Stomach (tissue), 9 donors: ENCODE data around the gene DNAH17. TPM values are rescaled to one million over a fixed set of nuclear protein-coding genes. Genes with fewer than 3 reads are reported as not detected.
A peak's percentile ranks its signal among the peaks of the same experiment; 100 is the strongest.

ENCODE experiments used
- DNase-seq, 2 donors: peaks; one replicate each; pipeline versions ENCODE4 v3.0.0 to v3.0.0-alpha.2; 2013 to 2019
- H3K27ac ChIP-seq, 5 donors: fragments of 200-600 bp in 4 of 5; sonication (generic) in 4 of 5; one replicate each; pipeline ENCODE4 v1.5.1; 2013 to 2019; ENCODE audit warnings: mild to moderate bottlenecking in 1 of 5, moderate library complexity in 1 of 5
- H3K27me3 ChIP-seq, 3 donors: fragments of 200-600 bp; sonication (generic); one replicate each; pipeline ENCODE4 v1.5.1; 2017 to 2019; ENCODE audit warnings: mixed run types in 1 of 3
- H3K36me3 ChIP-seq, 4 donors: fragments of 200-600 bp; sonication (generic); 1 replicate in 3 of 4; 2 replicates in 1 of 4; pipeline ENCODE4 v1.5.1; 2016 to 2019
- H3K4me1 ChIP-seq, 4 donors: fragments of 200-600 bp; sonication (generic); one replicate each; pipeline ENCODE4 v1.5.1; 2016 to 2019
- H3K4me3 ChIP-seq, 4 donors: fragments of 200-600 bp; sonication (generic) in 3 of 4; one replicate each; pipeline ENCODE4 v1.5.1; 2016 to 2019; ENCODE audit warnings: mild to moderate bottlenecking in 1 of 4
- H3K9me3 ChIP-seq, 4 donors: fragments of 200-600 bp; sonication (generic); one replicate each; pipeline ENCODE4 v1.5.1; 2016 to 2019
- CTCF ChIP-seq, 7 experiments: fragments of 450-650 bp in 4 of 7; fragments of 200-600 bp in 3 of 7; sonication (generic) in 3 of 7; IDR thresholded peaks; one replicate each; pipeline ENCODE4 v1.5.1; 2016 to 2019; ENCODE audit warnings: antibody characterized with exemption in 7 of 7, control low read depth in 2 of 7, mild to moderate bottlenecking in 1 of 7
- EP300 ChIP-seq: sonication (generic); formaldehyde crosslinking; IDR thresholded peaks from one replicate; pipeline ENCODE4 v1.6.1; 2017; ENCODE audit warnings: antibody characterized with exemption
- POLR2A ChIP-seq, 4 donors: fragments of 450-650 bp; IDR thresholded peaks; one replicate each; pipeline ENCODE4 v1.6.1; 2016; ENCODE audit warnings: antibody characterized with exemption in 4 of 4, control low read depth in 2 of 4, mild to moderate bottlenecking in 1 of 4, moderate library complexity in 1 of 4
- POLR2AphosphoS5 ChIP-seq, 3 donors: sonication (generic); formaldehyde crosslinking; IDR thresholded peaks; one replicate each; pipeline ENCODE4 v1.6.1; 2016; ENCODE audit warnings: antibody characterized with exemption in 3 of 3
- WGBS, 5 donors: extraction: QIAGEN DNeasy Blood & Tissue Kit in 3 of 5; methylation state at CpG; one replicate each; pipeline versions ENCODE4 v1.1.5 to v1.1.7; 2013 to 2018; 5-methylcytosine and 5-hydroxymethylcytosine counted together
- intact Hi-C: fragments of 100-400 bp; cut with DNase I; formaldehyde crosslinking; loops from one replicate; pipeline ENCODE4 v1.15.1; 2023; ENCODE audit warnings: low total_unique reads
- polyA plus RNA-seq, 3 donors: library from polyadenylated mRNA; stranded (reverse); fragments of 200-250 nt; gene quantifications; one replicate each; pipeline ENCODE4 v1.2.3, GENCODE V29; 2013
- total RNA-seq, 5 donors: library from RNA; depleted of rRNA; stranded (reverse); fragments of >200 nt; gene quantifications; one replicate each; pipeline versions ENCODE4 v1.1.0 to v1.2.3, GENCODE V29; 2014 to 2016
- donor health status: healthy with polysubstance abuse.
- donor health status: Bipolar disorder and iron deficiency.
- donor health status: healthy.

DNAH17 gene
- total and polyA plus RNA-seq, 8 donors, result 0.03 to 2.4 (median 0.45) TPM; not detected in 5

- TF ChIP-seq POLR2A (IDR thresholded peaks at IDR 0.05), result no peak
- TF ChIP-seq CTCF (IDR thresholded peaks at IDR 0.05), result no peak
- no peak for TF ChIP-seq POLR2AphosphoS5 (IDR thresholded peaks at IDR 0.05)
- TF ChIP-seq EP300, result no peak
- Histone ChIP-seq H3K4me1 (peaks cover 0 to 6% (median 3%) of the 10 kb centered on the region in 4 donors), H3K4me3 (no peak overlapping the region), H3K27me3 (no peaks in the 10 kb centered on the region), H3K27ac (no peak overlapping the region), H3K36me3 (no peaks in the 10 kb centered on the region), H3K9me3 (no peaks in the 10 kb centered on the region)
- intact Hi-C loops, result no loop called here
- DNase-seq, result peak in 1 of 2 donors; percentile 54
- WGBS, 5 donors, result 72 to 78% (median 77%) methylated on average over 9 of the region's 9 CpGs
Observed at GRCh38 chr17:78601577-78602190, 24.5 kb upstream of the DNAH17 start.

- Histone ChIP-seq H3K27me3 (no peaks in the 10 kb centered on the region), H3K4me3 (no peak overlapping the region), H3K9me3 (no peaks in the 10 kb centered on the region), H3K27ac (no peak overlapping the region), H3K4me1 (peaks cover 0 to 6% (median 3%) of the 10 kb centered on the region in 4 donors), H3K36me3 (no peaks in the 10 kb centered on the region)
- intact Hi-C loops, result no loop called here
- TF ChIP-seq POLR2A (IDR thresholded peaks at IDR 0.05) (no peak), CTCF (IDR thresholded peaks at IDR 0.05) (no peak), POLR2AphosphoS5 (IDR thresholded peaks at IDR 0.05) (no peak), EP300 (no peak)
- no peak for DNase-seq
- 72 to 75% (median 73%) methylated on average over 9 to 10 of the region's 10 CpGs for WGBS, 5 donors
Observed at GRCh38 chr17:78600181-78600721, 23.1 kb upstream of the DNAH17 start.

- no peaks in the 10 kb centered on the region for H3K27me3 ChIP-seq
- intact Hi-C loops, result no loop called here
- no peaks in the 10 kb centered on the region for H3K36me3 ChIP-seq
- H3K27ac ChIP-seq, result no peak overlapping the region
- TF ChIP-seq POLR2A (IDR thresholded peaks at IDR 0.05), result no peak
- no peak for TF ChIP-seq POLR2AphosphoS5 (IDR thresholded peaks at IDR 0.05)
- TF ChIP-seq CTCF (IDR thresholded peaks at IDR 0.05), result no peak
- TF ChIP-seq EP300, result no peak
- H3K4me1 ChIP-seq, result peaks cover 0 to 6% (median 3%) of the 10 kb centered on the region in 4 donors
- DNase-seq, result peak in 1 of 2 donors; percentile 43
- H3K9me3 ChIP-seq, result no peaks in the 10 kb centered on the region
- 68 to 83% (median 76%) methylated on average over 5 of the region's 5 CpGs for WGBS, 5 donors
- H3K4me3 ChIP-seq, result no peak overlapping the region
Observed at GRCh38 chr17:78599419-78599818, 22.2 kb upstream of the DNAH17 start.

- TF ChIP-seq POLR2A (IDR thresholded peaks at IDR 0.05) (no peak), CTCF (IDR thresholded peaks at IDR 0.05) (no peak), POLR2AphosphoS5 (IDR thresholded peaks at IDR 0.05) (no peak), EP300 (no peak)
- Histone ChIP-seq H3K27ac (peak overlapping the region in 1 of 5 donors; percentile 39), H3K4me1 (peaks cover 0 to 9% (median 3%) of the 10 kb centered on the region in 4 donors), H3K27me3 (no peaks in the 10 kb centered on the region), H3K36me3 (no peaks in the 10 kb centered on the region), H3K9me3 (no peaks in the 10 kb centered on the region), H3K4me3 (no peak overlapping the region)
- DNase-seq, result peak in 1 of 2 donors; percentile 63
- intact Hi-C loops, result no loop called here
- WGBS, 5 donors, result 66 to 73% (median 69%) methylated on average over 9 of the region's 9 CpGs
Observed at GRCh38 chr17:78598013-78598471, 20.8 kb upstream of the DNAH17 start.
